K562 (cell line): ENCODE data around the gene FOXO3. TPM values are rescaled to one million over a fixed set of nuclear protein-coding genes. Genes with fewer than 3 reads are reported as not detected.

Experiments
- ATAC-seq: fragments of 200-7000 bp; cut with Tn5 transposase; 3 replicates; pipeline ENCODE4 v1.9.1; 2020; ENCODE audit warnings: moderate library complexity
- BruUV-seq: library from RNA; stranded (reverse); fragments of 400-500 nt; replicated peaks from 2 replicates; lab custom pipeline; 2021; lab: Mats Ljungman, UMichigan
- CTCF ChIA-PET: fragments of 300-600 bp; formaldehyde crosslinking; extraction: SDS; loops from one replicate; lab custom pipeline; 2021; ENCODE audit warnings: low intra/inter-chr PET ratio; lab: Yijun Ruan, JAX
- POLR2A ChIA-PET: fragments of 300-600, 350-650 bp; sonication (Branson Sonifier 250); formaldehyde crosslinking; extraction: SDS; loops from one replicate; lab custom pipeline; 2021; ENCODE audit warnings: antibody characterized with exemption, inconsistent platforms; lab: Yijun Ruan, JAX
- DNase-seq, 4 experiments: peaks; one replicate each; pipeline versions ENCODE4 v3.0.0 to v3.0.0-alpha.2; 2011 to 2018; ENCODE audit warnings: low spot score in 3 of 4, mixed read lengths in 3 of 4; ENCODE audit errors: extremely low read depth in 1 of 4
- FAIRE-seq: peaks from 2 replicates; lab custom pipeline; 2011; peaks lifted over from hg19 to GRCh38; lab: Jason Lieb, UNC
- H2AFZ ChIP-seq: 2 replicates; pipeline ENCODE4 v1.6.0; 2011; ENCODE audit warnings: low read depth, low read length, control low read depth, inconsistent platforms
- H3K27ac ChIP-seq: fragments of 200-600 bp; 3 replicates; pipeline ENCODE4 v1.8.0; 2011; ENCODE audit warnings: low read depth, mild to moderate bottlenecking, control low read depth, inconsistent platforms, low read length, moderate library complexity, mixed read lengths; ENCODE audit errors: extremely low read depth
- H3K27me3 ChIP-seq, 2 experiments: fragments of 300-600 bp in 1 of 2; 2 replicates in 1 of 2; 3 replicates in 1 of 2; pipeline versions ENCODE4 v1.6.0 to v1.8.0; 2011; ENCODE audit warnings: inconsistent platforms in 2 of 2, low read length in 2 of 2, mild to moderate bottlenecking in 1 of 2, mixed read lengths in 1 of 2, moderate library complexity in 1 of 2; ENCODE audit not compliant: control insufficient read depth in 2 of 2, insufficient read depth in 2 of 2
- H3K36me3 ChIP-seq: fragments of 300-600 bp; 3 replicates; pipeline ENCODE4 v1.8.0; 2011; ENCODE audit warnings: mild to moderate bottlenecking, low read length, inconsistent platforms; ENCODE audit not compliant: control insufficient read depth, insufficient read depth
- H3K4me1 ChIP-seq, 2 experiments: fragments of 200-600 bp in 1 of 2; replicated peaks in 1 of 2; 2 replicates in 1 of 2; 3 replicates in 1 of 2; pipeline versions ENCODE4 v1.5.1 to v1.8.0; 2011; ENCODE audit warnings: inconsistent platforms in 2 of 2, low read length in 2 of 2, mild to moderate bottlenecking in 1 of 2, mixed read lengths in 1 of 2, moderate library complexity in 1 of 2; ENCODE audit not compliant: control insufficient read depth in 2 of 2, insufficient read depth in 2 of 2
- H3K4me2 ChIP-seq: 2 replicates; pipeline ENCODE4 v1.6.1; 2011; ENCODE audit warnings: low read length, control low read depth, inconsistent platforms, mixed read lengths; ENCODE audit not compliant: insufficient read depth
- H3K4me3 ChIP-seq: fragments of 200-600 bp; sonication (generic), shearing (Covaris generic); 2 replicates; pipeline ENCODE4 v1.5.1; 2016; ENCODE audit warnings: control low read depth, inconsistent platforms
- H3K79me2 ChIP-seq: fragments of 200-600 bp; 3 replicates; pipeline ENCODE4 v1.8.0; 2011; ENCODE audit warnings: low read length, inconsistent platforms; ENCODE audit not compliant: control insufficient read depth, insufficient read depth
- H3K9ac ChIP-seq, 2 experiments: 2 replicates each; pipeline versions ENCODE4 v1.6.0 to v1.6.1; 2011; ENCODE audit warnings: low read depth in 2 of 2, low read length in 2 of 2, control low read depth in 1 of 2, inconsistent platforms in 1 of 2, mild to moderate bottlenecking in 1 of 2, mixed read lengths in 1 of 2; ENCODE audit not compliant: insufficient read depth in 1 of 2
- H3K9me1 ChIP-seq: one replicate; pipeline ENCODE4 v1.6.0; 2011; ENCODE audit warnings: inconsistent platforms, mild to moderate bottlenecking, low read length, moderate library complexity; ENCODE audit not compliant: control insufficient read depth, insufficient read depth
- H3K9me3 ChIP-seq: replicated peaks from 2 replicates; pipeline ENCODE4 v1.5.1; 2011; ENCODE audit warnings: low read depth, low read length, inconsistent platforms; ENCODE audit not compliant: control insufficient read depth, insufficient read depth
- H4K20me1 ChIP-seq: replicated peaks from 2 replicates; pipeline ENCODE4 v1.6.1; 2011; ENCODE audit warnings: low read length, inconsistent platforms, mixed read lengths; ENCODE audit not compliant: control insufficient read depth, insufficient read depth
- C11orf30 ChIP-seq: fragments of 450-650 bp; IDR thresholded peaks from 2 replicates; pipeline ENCODE4 v1.6.1; 2016; ENCODE audit warnings: low read depth, mild to moderate bottlenecking
- MAFG ChIP-seq: fragments of 450-650 bp; conservative IDR thresholded peaks from 2 replicates; pipeline ENCODE4 v1.6.1; 2016; ENCODE audit warnings: missing genetic modification characterization, missing compliant biosample characterization
- THAP7 ChIP-seq: fragments of 250-450 bp; sonication (Bioruptor Pico); IDR thresholded peaks from 2 replicates; pipeline ENCODE4 v1.5.0; 2021
- ZNF316 ChIP-seq: fragments of 450-650 bp; IDR thresholded peaks from 2 replicates; pipeline ENCODE4 v1.6.1; 2016
- WGBS: fragments of 100-300 bp; shearing (Covaris generic); methylation state at CpG from one replicate; pipeline ENCODE4 v1.1.6; 2016; ENCODE audit warnings: low coverage, mixed read lengths; ENCODE audit not compliant: insufficient coverage; ENCODE audit errors: missing lambda C conversion rate; 5-methylcytosine and 5-hydroxymethylcytosine counted together
- in situ Hi-C: fragments of 300-500 bp; cut with MboI; formaldehyde crosslinking; loops from 4 replicates; pipeline ENCODE4 v1.15.0; 2018; ENCODE audit warnings: inconsistent platforms, mixed read lengths
- intact Hi-C: fragments of 100-400 bp; cut with micrococcal nuclease; formaldehyde crosslinking; loops from 2 replicates; pipeline ENCODE4 v1.14.2; 2022
- polyA plus RNA-seq, 8 experiments: library from polyadenylated mRNA; depleted of rRNA in 4 of 8; stranded (reverse) in 5 of 8; unstranded in 3 of 8; fragments of >200 nt; fragmentation: Nextera tagmentation in 2 of 8; fragmentation: Illumina TruSeq in 1 of 8; extraction: Ambion mirVana in 2 of 8; extraction: Trizol in 1 of 8; gene quantifications; 2 replicates each; pipeline versions ENCODE4 v1.2.1 to v1.2.3, GENCODE V29; 2011 to 2014; ENCODE audit warnings: inconsistent platforms in 1 of 8, missing spikeins in 1 of 8
- total RNA-seq, 7 experiments: library from RNA; depleted of rRNA in 6 of 7; stranded (reverse); fragments of >200 nt in 6 of 7; fragmentation: Illumina TruSeq in 2 of 7; extraction: Trizol in 2 of 7; gene quantifications; 2 replicates each; pipeline versions ENCODE4 v1.2.1 to v1.2.3, GENCODE V29; 2011 to 2021; ENCODE audit warnings: low replicate concordance in 1 of 7

Gene FOXO3
- total and polyA plus RNA-seq, 9 of the 15 experiments (the other 6 are each of a cell fraction or from before 2014, with no cell fraction given), result 3.0 to 14.6 (median 6.0) TPM

- H3K4me1 ChIP-seq, result peaks cover 14 to 20% of the 10 kb centered on the region in 2 experiments; a peak in 4 of 5 replicates
- peak; percentile 51 for ATAC-seq
- peak overlapping the region; percentile 46 for H2AFZ ChIP-seq
- no peak overlapping the region for H3K4me3 ChIP-seq
- ChIA-PET CTCF (no interaction called here), POLR2A (interaction anchor here (0.6 to 1.4 kb wide), 2 partner anchors 667 to 1042 kb away, joined by 3 read pairs; no protein-coding TSS in a partner anchor)
- no peak for DNase-seq
- peak; percentile 55 for TF ChIP-seq ZNF316
- 0 out of 2 replicates have a peak, but pooled peaks have one; percentile 17 for TF ChIP-seq MAFG (tag)
- no peak for TF ChIP-seq THAP7 (CRISPR knock-in tag)
- TF ChIP-seq C11orf30, result peak; percentile 21; the same call in 1 of the 2 replicates
- TF ChIP-seq, all 486 proteins: peak for 3
- intact Hi-C loops (no loop called here), in situ Hi-C loops (no loop called here)
- Histone ChIP-seq H3K9me3 (no peaks in the 10 kb centered on the region), H3K36me3 (no peaks in the 10 kb centered on the region), H3K9me1 (no peaks in the 10 kb centered on the region), H3K27me3 (peaks cover 5 to 21% of the 10 kb centered on the region in 2 experiments; a peak in 3 of 5 replicates), H3K4me2 (no peak overlapping the region), H3K79me2 (no peaks in the 10 kb centered on the region), H4K20me1 (no peaks in the 10 kb centered on the region), H3K27ac (no peak overlapping the region), H3K9ac (peak overlapping the region in 1 of 2 experiments; percentile 33; a peak in 1 of 4 replicates)
- no TSS peak for BruUV-seq
- FAIRE-seq, result no peak
- 39% methylated on average over 28 of the region's 39 CpGs for WGBS
Observed at GRCh38 chr6:108716801-108717791, 156.4 kb downstream of the FOXO3 start.
